NCI-H1092 treated with DMSO at 0.1 percent for 48 hours (cell line): ENCODE data around the gene PCDHGA5.
"Not testable (repeated sequence)": the region's sequence is repeated elsewhere in the genome, so short reads cannot be mapped to it uniquely, and the experiment has no call there.

Experiments used
- DNase-seq: peaks from one replicate; lab custom pipeline; 2025; lab: John Stamatoyannopoulos, UW

The PCDHGA5 gene

DNA sequence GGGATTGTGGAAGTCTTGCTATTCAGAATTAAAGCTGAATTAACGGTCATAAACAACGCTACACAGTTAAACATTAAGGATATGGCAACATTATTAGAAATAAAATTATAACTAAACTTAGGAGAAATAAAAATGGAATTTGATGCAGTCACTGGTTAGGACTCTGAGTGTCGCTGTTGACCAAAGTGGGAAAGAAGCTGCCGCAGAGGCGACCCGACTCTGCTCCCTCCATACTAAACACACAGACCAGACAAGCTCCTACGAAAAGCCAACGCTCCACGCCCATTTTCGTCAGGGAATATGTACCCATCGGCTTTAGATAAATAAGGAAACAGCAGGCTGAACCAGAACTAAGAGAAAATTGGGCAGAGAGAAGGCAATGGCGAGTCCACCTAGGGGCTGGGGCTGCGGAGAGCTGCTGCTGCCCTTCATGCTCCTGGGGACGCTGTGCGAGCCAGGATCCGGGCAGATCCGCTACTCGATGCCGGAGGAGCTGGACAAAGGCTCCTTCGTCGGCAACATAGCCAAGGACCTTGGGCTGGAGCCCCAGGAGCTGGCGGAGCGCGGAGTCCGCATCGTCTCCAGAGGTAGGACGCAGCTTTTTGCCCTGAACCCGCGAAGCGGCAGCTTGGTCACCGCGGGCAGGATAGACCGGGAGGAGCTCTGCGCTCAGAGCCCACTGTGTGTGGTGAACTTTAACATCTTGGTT, at the start of gene PCDHGA5:
TSS of gene PCDHGA5 (plus strand) at position 211 of the 709 bp plus-strand sequence. CDS start at position 380, 169 bp downstream.
- DNase-seq, result no peak

DNA sequence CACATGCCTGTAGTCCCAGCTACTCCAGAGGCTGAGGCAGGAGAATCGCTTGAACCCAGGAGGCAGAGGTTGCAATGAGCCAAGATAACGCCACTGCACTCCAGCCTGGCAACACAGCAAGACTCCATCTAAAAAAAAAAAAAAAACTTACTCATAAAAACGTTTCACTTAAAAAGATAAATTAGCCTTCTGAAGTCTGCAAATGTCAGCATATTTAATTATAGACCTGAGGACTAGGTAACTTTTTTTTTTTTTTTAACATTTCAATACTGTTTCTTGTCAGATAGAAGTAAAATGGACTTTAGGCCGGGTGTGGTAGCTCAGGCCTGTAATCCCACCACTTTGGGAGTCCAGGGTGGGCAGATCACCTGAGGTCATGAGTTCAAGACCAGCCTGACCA, 47.0 kb upstream of the PCDHGA5 start:
- DNase-seq, result not testable (repeated sequence)

DNA sequence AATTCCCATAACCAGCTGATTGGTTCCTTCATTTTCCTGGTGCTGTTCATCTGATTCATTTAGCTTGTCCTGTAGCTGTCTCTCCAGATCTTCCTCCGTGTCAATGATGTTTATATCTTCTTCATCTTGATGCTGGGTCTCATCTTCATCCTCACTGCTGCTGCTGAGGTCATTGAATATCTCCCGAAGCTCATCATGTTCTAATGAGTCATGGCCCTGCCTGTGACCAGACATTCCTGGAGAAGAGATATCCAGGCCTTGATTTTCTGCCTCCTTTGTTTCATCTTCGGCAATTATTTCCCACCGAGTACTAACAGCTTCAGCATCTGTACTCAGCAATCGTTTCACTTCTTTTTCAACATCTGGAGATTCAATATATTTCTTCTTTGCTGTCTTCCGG, 44.8 kb upstream of the PCDHGA5 start:
- DNase-seq, result no peak

DNA sequence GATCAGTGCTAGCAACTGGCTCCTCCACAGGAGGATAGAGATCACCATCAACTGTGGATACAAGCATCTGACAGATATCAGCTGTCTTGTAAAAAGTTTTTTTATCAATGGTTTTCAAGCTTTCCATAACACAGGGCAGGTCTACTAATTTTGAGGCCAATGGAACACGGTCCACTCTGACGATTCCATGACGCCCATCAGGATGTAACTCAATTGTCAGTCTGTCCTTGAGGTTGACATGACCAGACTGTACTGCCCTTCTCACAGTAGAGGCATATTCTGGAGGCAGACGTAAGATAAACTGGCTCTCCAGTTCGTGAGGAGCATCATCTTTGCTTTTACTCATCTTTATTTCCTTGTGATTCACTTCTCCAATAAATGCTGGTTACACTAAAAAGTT, 44.3 kb upstream of the PCDHGA5 start:
- DNase-seq, result no peak

DNA sequence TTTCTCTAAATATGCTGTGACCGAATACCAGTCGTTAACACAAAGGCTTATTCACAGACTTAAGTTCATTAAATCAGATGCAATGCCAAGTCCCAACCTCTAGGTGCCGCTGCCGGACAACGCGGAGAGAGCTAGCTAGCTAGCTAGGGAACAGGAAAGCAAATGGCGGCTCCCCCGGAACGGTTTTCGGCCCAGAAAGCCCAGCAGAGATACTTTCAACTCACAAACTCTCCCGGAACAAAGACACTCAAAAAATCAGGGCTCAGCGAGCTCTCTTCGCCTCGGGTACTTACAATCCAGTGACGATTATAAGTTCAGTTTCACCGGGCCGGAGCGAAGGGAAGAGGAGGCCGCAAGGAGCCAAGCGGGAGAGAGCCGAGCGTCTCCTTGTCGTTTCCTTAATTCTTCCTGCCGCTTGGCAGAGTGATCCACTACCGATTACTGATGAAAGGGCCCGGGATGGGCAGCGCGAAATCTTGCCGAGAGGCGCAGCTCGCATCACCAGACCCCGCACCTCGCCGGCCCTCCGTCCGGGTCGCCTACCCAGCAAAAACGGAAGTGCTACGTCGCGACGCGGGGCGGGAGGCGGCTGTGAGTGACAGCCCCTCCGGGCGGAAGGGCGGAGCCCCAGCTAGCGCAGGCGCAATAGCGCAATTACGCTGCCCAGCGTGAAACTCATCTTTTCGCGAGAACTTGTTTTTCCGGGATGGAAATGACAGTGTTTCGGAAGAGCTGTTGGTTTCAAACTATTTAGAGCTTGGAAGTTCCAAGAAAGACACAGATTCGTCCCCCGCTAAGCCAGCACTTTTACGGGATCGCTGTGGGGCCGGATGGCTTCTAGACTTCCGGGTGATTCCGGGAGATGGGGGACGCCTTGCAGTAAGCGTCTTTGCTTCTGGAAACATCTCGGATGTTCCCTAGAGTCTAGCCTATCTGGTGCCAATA, 43.5 kb upstream of the PCDHGA5 start, which contains the start of gene TAF7:
TSS of gene TAF7 (minus strand) at position 560 of the 945 bp plus-strand sequence. CDS start 740 bp downstream, outside the sequence.
- DNase-seq, result peak; percentile 82

DNA sequence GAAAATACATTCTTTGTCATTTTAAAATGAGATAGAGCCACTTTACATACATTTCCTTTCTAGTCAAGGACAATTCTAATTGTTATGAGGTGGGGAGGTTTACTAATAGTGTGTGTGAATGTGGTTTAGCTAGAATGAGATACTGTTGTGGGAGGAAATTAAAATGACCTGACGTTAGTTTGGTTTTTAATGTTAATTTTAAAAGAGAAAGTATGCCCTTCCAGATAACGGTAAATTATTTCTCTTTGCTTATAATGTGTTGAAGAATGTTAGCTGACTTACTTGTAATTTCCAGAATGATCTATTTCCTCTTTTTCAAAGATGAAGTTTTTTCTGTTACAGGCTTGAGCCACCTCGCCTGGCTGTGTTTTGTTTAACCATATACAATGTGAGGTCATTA, 41.7 kb upstream of the PCDHGA5 start:
- no peak for DNase-seq

DNA sequence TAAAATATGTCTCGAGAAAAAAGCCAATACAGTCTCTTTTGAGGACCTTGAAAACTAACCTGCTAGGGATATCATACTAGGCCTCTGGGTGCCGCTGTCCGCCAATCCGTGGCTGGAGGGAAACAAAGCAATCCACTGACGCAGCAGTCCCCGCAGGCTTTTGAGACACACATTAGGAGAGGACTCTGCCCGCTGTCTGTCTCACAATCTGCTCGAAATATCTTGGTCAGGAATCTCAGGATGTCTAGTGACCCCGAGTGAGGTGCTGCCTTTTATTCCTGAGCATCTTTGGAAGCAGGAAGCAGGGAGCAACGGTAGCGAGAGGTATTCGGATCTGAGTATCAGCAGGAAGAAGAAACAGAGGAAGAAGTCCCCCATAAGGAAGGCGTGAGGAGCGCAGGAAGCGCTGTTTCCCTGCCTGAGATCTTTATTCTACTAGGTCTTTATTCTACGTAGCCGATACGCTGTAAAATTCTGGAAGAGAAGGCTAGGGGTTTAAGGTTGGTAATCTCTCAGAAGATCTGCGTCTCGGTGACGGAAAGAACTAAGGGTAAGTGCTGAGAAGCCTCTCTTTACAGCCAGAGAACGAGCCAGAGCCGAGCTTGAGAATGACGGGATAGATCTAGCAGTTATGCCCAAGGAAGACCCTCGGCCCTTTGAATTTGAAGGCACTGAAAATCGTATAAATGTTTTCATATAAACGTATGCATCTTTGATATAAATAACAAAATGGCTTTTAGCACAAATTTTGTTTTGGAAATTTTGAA, 37.7 kb upstream of the PCDHGA5 start:
- DNase-seq, result no peak

DNA sequence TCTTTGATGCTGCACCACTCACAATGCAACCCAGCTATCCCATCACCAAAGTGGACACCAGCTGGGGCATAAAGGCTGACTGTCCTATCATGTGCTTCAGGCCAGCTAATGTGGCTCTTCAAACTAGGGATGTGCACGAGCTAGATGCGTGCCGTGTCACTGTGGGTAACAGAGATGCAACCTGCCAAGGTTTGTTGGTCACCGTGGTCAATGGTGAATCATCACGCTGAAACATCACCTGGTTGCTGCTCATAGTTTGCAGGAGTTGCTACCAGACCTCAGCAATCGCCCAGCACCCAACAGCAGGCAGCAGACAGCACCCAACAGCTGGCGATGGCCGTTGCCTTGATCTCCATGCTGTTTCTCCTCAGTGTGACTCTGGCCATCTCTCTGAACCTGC, 35.7 kb upstream of the PCDHGA5 start:
- no peak for DNase-seq

DNA sequence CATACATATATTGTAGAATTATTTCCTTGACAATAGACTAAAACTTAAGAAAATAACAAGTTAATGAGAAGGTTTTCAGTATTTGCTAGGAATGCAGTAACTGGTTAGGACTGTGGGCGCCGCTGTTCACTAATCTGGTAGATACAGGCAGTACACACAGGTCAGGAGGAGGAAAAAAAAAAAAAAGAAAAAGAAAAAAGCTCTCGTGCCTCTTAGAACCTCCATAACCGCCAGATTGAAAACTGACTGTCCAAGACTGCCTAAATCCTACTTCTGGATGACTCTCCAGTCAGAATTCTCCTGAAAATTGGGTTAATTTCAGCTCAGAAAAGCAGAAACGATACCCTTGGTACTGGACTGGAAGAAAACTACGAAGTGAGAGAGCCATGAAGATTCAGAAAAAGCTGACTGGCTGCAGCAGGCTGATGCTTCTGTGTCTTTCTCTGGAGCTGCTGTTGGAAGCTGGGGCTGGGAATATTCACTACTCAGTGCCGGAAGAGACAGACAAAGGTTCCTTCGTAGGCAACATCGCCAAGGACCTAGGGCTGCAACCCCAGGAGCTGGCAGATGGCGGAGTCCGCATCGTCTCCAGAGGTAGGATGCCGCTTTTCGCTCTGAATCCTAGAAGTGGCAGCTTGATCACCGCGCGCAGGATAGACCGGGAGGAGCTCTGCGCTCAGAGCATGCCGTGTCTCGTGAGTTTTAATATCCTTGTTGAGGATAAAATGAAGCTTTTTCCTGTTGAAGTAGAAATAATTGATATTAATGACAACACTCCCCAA, 33.5 kb upstream of the PCDHGA5 start, which contains the start of gene PCDHGA1:
TSS of gene PCDHGA1 (plus strand) at position 216 of the 782 bp plus-strand sequence.
- DNase-seq, result no peak

DNA sequence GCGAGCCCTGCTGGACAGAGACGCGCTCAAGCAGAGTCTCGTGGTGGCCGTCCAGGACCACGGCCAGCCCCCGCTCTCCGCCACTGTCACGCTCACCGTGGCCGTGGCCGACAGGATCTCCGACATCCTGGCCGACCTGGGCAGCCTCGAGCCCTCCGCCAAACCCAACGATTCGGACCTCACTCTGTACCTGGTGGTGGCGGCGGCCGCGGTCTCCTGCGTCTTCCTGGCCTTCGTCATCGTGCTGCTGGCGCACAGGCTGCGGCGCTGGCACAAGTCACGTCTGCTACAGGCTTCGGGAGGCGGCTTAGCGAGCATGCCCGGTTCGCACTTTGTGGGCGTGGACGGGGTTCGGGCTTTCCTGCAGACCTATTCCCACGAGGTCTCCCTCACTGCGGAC, 31.4 kb upstream of the PCDHGA5 start:
- not testable (repeated sequence) for DNase-seq

DNA sequence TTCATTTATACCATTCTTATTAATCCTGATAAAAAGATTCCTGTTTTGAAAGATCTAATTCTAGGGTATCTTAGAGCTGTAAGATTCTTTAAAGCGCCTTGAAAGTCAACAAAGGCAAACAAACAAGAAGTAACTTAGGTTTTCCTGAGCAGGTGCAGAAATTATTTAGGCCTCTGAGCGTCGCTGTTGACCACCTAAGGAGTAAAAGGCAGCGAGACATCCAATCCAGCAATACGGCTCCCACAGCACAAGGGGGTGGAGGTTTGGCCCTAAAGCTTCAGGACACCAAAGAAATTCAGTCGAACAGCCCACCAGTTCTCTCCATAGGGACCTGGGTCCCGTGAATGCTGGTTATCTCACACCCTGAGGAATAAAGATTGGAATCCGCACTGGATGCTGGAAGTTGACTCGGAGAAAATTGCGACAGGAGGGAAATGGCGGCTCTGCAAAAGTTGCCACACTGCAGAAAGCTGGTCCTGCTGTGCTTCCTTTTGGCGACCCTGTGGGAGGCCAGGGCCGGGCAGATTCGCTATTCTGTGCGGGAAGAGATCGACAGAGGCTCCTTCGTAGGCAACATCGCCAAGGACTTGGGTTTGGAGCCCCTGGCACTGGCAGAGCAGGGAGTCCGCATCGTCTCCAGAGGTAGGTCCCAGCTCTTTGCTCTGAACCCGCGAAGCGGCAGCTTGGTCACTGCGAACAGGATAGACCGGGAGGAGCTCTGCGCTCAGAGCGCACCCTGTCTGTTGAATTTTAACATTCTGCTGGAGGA, 25.2 kb upstream of the PCDHGA5 start, which contains the start of gene PCDHGA2:
TSS of gene PCDHGA2 (plus strand) at position 223 of the 769 bp plus-strand sequence.
- DNase-seq, result no peak

DNA sequence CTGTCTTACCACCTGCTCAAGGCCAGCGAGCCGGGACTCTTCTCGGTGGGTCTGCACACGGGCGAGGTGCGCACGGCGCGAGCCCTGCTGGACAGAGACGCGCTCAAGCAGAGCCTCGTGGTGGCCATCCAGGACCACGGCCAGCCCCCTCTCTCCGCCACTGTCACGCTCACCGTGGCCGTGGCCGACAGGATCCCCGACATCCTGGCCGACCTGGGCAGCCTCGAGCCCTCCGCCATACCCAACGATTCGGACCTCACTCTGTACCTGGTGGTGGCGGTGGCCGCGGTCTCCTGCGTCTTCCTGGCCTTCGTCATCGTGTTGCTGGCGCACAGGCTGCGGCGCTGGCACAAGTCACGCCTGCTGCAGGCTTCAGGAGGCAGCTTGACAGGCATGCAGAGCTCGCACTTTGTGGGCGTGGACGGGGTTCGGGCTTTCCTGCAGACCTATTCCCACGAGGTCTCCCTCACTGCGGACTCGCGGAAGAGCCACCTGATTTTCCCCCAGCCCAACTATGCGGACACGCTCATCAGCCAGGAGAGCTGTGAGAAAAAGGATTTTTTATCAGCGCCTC, 23.1 kb upstream of the PCDHGA5 start:
- DNase-seq, result not testable (repeated sequence)

DNA sequence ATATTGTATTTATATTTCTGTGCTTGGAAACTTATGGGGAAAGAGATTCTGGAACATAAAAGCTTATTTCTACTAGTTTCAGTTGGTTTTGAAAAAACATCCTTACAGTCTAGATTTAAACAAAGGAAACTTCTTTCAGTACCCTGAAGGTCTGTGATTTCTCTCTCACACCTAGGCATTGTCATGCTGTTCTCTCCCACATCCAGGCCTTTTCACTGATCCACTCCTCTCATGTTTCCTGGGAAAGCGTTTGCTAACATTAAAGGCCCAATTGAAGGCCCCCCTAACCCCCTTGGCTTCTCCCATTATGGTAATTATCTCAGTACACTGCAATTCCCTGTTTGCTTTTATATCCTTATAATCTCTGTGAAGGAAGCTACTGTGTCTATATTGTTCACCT, 21.2 kb upstream of the PCDHGA5 start:
- DNase-seq, result no peak

DNA sequence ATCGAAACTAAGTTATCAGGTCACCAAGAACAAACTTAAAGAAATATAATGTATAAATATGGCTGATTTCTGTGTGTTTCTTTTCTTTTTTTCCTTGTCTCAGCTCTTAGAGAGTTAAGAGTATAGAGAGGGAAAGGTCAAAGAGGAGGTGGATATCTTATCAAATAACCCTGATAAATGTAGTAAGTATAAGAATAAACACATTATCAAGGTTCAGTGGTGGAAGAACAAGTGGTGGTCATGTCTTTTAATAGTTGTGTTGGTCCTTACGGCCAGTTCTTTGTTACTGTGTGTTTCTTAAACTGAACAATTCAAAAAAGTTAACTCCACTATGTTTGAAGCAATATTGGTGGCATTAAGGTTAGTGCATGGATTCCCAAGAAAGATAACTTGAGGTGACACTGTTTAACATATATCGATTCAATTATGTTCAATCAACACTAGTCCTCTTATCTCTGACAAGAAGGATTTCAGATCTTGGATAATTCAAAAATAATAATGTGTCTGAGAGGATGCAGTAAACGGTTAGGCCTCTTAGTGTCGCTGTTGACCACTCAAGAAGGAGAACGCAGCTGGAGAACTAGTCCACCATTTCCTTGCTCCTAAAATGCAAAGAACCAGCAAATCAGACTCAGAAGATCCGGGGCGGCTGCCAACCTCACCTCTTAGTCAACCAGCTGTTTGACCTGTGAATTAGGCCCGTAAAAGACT, 20.6 kb upstream of the PCDHGA5 start, which contains the start of gene PCDHGA3:
TSS of gene PCDHGA3 (plus strand) at position 588 of the 711 bp plus-strand sequence. CDS start 205 bp downstream, outside the sequence.
- DNase-seq, result no peak

DNA sequence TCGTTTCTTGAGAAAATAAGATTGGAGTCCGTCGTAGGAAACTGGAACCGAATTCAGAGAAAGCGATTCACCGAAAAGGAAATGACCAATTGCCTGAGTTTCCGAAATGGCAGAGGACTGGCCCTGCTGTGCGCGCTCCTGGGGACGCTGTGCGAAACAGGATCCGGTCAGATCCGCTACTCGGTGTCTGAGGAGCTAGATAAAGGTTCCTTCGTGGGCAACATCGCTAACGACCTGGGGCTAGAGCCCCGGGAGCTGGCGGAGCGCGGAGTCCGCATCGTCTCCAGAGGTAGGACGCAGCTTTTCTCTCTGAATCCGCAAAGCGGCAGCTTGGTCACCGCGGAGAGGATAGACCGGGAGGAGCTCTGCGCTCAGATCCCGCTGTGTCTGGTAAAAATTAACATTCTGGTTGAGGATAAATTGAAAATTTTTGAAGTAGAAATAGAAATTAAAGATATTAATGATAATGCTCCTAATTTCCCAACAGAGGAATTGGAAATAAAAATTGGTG, 20.0 kb upstream of the PCDHGA5 start:
- no peak for DNase-seq

DNA sequence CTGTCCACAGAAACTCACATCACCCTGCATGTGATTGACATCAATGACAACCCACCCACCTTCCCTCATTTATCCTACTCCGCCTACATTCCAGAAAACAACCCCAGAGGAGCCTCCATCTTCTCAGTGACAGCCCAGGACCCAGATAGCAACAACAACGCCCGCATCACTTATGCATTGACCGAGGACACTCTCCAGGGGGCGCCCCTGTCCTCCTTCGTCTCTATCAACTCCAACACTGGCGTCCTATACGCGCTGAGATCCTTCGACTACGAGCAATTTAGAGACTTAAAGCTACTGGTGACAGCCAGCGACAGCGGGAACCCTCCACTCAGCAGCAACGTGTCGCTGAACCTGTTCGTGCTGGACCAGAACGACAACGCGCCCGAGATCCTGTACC, 18.6 kb upstream of the PCDHGA5 start:
- DNase-seq, result no peak

DNA sequence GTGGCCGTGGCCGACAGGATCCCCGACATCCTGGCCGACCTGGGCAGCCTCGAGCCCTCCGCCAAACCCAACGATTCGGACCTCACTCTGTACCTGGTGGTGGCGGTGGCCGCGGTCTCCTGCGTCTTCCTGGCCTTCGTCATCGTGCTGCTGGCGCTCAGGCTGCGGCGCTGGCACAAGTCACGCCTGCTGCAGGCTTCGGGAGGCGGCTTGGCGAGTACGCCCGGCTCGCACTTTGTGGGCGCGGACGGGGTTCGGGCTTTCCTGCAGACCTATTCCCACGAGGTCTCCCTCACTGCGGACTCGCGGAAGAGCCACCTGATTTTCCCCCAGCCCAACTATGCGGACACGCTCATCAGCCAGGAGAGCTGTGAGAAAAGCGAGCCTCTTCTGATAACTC, 17.9 kb upstream of the PCDHGA5 start:
- DNase-seq, result not testable (repeated sequence)

DNA sequence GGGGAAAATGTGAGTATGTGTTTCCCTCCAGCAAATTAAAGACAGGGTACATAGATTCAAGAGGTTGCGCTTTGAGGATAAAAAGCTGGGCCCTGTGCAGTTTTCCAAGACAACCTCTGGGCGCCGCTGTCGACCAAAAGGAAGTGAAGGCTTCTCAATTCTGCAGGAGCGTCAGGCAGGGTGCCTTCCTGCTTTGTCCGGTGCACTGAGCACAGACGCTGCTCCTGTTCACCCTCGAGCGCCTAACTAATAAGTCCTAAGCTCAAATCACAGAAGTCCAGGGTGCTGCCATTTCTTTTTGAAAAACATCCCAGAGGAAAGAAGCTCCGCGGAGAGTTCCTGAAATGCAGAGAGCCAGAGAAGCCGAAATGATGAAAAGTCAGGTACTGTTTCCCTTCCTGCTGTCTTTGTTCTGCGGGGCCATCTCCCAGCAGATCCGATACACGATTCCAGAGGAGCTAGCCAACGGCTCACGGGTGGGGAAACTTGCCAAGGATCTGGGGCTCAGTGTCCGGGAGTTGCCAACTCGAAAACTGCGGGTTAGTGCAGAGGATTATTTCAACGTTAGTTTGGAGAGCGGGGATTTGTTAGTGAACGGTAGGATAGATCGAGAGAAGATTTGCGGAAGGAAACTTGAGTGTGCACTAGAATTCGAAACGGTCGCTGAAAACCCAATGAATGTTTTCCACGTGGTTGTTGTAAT, 13.9 kb upstream of the PCDHGA5 start, which contains the start of gene PCDHGB1:
TSS of gene PCDHGB1 (plus strand) at position 183 of the 703 bp plus-strand sequence. CDS start at position 345, 162 bp downstream.
- peak; percentile 13 for DNase-seq
